HG03520 (cell line): ENCODE results near the gene SPART.
"Not testable (repeated sequence)": the region's sequence is repeated elsewhere in the genome, so short reads cannot be mapped to it uniquely, and the experiment has no call there.

Source experiments
- ATAC-seq: cut with Tn5 transposase; IDR thresholded peaks from one replicate; pipeline ENCODE4 v1.9.1; 2021; ENCODE audit warnings: mild to moderate bottlenecking, moderate library complexity; ENCODE audit not compliant: unreplicated experiment

Gene SPART

DNA sequence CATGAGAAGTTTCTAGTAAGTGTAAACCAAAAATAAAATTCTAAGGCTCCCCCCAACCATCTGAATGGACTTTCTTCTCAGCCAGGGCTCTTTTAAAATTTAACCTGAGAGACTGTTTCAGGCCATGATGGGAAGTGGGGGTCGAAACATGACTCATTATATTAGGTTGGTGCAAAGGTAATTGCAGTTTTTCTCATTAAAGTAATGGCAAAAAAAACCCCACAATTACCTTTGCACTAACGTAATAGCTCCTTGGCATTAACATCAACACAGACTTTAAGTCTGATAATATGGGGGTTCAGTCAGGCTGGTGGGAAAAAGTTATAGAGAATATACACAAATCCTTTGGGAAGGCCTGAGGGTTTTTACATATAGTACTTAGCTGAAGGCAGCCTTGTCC is 9.4 kb upstream of the SPART start:
- no peak for ATAC-seq

DNA sequence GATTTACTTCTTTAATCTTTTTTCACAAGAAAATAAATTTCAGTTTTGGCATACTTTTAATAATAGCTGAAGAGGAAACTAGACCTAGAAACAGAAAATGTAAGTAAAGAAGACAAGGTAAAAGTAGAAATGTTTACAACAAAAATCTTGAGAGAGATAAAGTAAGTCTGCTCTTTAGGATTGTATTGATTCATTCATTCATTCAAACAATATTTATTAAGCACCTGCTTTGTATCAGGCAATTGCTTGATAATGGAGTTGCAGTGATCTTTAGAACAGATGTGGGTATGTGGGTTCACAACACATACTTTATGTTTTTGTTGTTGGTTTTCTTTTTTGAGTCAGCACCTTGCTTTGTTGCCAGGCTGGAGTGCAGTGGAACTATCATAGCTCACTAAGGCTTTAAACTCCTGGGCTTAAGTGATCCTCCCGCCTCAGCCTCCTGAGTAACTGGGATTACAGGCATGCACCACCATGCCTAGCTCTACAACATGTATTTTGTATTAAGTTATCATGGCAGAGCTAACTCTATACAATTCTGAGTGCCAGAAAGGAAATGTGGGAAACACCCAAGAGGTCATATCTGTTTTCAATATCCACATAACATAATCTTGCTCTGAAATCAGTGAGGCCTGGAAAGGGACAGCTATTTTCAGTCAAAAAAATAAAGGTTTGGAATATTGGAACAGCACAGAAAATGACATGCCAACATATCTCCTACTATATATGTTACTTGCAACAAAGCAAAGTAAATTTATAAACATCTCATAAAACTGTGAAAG is 8.8 kb upstream of the SPART start:
- ATAC-seq = no peak

DNA sequence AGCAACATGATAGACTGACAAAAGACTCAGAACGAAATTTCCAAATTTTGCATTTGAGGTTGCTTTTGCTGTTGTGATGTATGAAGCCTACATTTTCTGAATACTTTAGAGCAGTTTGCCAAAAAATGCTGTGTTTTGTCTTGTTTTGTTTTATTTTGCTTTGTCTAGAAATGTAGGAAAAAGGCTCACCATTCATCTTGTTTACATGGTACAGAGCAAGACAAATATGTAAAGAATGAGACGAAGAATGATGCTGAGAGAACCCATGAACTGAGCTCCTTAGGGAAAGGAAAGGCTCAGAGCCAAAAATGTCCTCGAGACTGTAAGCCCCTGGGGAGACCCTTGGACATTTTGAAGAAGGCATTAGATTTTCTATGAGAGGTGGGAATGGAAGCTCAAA is 6.8 kb upstream of the SPART start:
- no peak for ATAC-seq

DNA sequence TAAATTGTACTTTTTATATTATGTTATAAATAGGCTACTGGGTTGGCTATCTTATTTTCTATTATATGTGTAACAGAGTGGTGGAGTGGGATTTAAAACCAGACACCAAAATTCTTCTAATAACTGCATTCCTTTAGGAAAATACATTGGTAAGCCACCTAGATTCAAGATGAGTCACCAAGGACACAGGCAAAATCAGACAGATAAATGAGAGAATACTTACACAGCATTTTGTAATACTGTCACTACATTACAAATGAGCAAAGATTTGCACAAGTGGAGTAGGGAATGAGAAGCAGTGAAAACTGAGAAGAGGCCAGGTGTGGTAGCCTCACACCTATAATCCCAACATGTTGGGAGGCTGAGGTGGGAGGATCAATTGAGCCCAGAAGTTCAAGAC is 6.2 kb upstream of the SPART start:
- ATAC-seq = no peak

DNA sequence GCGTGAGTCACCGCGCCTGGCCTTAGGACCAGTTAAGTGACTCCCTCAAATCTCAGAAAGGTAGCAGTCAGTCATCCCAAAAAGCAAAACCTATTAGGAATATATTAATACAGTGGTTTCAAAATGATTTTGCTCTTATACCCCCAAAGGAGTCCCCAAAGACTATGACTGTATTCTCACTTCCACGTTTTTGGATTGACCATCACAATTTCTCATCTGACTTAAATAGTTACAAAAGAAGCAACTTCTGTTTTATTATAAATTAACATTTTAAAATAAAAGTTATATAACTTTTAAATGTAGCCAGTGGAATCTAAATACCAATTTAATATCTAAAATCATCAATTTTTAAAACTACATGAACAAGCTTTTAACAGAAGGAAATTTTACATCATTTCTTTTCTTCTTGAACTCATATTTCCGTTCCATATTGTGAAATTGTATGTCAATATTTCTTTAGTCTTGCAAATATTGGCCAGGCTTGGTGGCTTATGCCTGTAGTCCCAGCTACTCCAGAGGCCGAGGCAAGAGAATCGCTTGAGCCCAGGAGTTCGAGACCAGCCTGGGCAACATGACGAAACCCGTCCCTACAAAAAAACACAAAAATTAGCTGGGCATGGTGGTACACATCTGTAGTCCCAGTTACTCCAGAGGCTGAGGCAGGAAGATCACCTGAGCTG is 1.5 kb upstream of the SPART start:
- no peak for ATAC-seq

DNA sequence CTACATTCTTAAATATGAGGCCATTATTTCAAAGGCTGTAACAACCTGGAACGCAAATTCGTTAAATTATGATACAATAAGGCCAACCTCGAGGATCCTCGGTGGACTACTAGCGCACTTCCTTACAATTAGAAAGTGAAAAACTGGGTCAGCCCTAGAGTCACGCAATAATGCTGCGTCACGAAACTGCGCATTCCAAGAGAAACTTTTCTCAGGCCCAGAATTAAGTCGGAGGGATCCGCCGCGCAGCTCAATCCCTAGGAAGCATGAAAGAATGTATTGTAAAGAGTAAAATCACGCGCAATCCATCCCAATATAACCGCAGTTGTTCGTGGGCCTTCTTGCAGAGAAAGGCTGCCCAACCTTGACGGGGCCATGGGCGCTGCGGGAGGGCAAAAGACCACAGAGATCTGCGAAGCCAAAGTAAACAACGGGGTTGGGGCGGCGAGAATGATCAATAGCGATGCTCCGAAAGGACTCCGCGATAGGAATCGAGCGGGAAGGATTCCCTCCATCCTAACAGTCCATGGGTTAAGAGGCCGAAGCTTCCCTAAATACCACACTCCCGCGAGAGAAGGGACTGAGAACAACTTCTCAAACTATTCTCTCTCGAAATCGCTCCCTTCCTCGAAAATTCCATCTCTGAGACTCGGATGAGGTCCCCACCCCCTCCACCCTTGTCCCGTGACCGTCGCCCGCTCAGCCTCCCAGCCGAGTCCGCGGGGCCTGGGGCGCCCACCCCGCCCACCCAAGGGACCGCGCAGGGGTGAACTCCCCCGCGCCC is 564 bp downstream of the SPART start:
- no peak for ATAC-seq

DNA sequence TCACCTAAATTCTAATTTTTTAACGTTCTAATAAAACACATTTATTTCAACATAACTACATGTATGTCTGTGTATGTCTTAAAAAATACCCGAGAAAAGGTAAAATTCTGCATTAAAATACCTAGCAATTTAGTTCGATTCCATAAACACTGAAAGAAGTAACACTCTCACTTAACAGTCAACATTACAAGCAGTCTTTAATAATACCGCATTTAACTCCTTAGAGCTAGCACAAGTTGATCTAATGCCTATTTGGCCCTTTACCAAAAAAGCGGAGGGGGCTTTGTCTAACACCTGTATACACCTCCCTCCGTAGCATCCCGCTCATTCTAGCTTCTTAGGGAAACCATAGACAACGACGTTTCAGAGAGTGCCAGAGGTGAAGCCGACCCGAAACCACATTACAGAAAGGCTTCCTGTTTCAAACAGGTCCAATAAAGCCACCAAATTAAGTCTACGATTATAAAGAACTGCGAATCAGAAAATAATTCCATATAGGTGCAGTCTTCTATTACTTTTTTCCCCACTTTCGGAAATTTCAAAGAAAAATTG is 1.2 kb downstream of the SPART start:
- ATAC-seq = no peak

DNA sequence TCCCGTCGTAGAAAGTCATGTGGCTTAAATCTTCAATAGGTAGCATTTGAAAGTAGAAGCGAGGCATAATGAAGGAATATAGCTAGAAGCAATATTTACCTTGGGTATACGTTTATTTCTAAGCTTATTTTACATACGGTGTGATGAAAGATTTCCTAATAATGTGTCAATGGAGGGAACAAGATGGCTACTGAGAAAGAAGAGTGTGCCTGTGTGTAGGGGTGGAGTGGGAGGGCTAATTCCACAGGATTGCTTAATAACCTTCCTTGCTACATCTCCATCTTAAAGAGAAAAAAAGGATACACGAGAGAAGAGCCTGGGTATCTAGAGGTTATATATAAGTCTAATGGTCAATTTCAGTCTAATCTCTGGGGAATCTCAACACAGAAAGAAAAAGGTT is 2.0 kb downstream of the SPART start:
- no peak for ATAC-seq

DNA sequence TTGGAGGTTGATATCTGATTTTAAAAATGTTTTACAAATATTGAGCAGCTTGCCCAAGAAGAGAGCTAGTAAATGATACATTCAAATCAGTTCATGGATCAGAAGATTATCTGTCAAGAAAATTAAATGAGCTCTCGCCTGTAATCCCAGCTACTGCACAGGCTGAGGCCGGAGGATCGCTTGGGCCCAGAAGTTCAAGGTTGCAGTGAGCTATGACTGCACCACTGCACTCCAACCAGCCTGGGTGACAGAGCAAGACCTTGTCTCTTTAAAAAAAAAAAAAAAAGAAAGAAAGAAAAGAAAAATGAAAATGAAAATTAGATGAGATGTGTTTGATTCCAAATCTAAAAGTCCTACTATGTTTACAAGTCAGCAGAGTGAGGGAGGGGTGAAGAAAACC is 2.4 kb downstream of the SPART start:
- no peak for ATAC-seq

DNA sequence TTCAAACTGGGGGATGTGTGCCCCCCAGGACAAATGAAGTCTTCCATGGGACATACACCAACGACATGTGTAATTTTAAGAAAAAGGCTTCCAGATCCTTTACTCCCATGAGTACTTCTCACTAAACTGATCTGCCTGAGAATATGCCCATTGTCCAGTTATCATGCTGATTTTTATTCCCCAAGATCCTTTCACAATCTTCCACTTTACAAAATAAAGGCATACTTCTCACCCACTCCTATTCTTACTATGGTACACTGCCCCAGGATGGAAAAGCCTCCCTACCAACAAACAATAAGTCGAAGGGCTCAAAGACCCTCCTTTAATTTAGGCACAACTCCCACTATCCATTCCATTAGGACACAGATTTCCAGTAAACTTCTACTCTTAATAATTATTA is 3.5 kb downstream of the SPART start:
- ATAC-seq = no peak

DNA sequence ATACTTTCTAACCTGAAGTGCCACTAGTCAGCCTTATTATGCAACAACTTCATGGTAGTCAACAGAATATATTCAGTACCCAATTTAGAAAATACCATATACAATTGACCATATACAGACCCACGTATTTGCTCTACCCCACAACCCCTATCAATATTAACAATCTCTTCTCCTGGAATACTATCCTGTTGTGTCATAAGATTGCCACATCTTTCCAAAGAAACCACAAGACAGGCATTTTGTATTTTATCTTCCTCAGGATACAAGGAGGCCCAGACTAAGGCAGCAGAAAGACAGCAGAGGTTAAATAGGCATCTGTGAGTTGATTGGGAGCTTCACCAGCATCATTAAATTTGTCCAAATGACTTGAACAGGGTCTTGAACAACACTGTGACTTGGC is 4.5 kb downstream of the SPART start:
- ATAC-seq = no peak

DNA sequence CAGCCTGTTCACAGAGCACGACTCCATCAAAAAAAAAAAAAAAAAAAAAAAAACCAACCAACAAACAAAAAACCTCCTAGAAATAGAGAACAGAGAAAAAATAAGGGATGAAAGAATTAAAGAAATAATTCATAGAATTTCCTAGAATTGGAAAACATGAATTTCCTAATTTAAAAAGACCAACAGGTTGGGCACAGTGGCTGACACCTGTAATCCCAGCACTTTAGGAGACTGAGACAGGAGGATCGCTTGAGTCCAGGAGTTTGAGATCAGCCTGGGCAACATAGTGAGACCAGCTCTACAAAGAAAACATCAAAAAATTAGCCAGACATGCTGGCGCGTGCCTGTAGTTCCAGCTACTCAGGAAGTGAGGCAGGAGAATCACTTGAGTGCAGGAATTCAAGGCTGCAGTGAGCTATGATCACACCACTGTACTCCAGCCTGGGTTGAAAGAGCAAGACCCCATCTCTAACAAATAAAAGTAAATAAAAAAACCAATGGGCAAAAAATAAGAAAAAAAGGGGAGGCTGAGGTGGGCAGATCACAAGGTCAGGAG is 6.5 kb downstream of the SPART start:
- no peak for ATAC-seq

DNA sequence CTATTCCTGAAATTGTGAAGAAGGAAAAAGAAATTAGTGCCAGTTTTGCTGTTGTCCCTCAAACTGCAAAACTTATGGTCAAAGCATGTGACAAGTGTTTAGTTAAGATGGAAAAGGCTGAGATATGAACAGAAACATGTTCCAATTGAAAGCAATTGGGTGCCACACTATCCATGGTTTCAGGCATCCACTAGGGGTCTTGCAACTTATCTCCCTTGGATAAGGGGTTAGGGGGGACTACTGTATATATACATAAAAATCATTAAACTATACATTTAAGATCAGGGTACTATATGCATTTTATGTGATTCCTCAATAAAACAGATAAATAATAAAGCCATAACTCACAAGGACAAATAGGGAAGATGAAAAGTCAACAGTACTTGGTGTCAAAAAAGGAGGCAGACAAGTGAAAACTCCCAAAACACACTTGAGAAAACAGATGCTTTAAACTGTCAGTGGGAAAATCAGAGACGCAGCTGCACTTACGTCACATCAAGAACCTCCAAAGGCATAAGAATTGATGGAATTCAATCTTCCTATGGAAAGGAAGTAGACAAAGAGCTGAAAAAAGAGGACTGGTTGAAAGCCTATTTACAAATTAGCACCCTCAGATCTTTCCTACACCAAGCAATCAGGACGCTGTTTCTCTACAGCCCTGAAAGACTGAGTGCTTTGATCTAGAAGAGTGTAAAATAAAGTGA is 8.1 kb downstream of the SPART start:
- no peak for ATAC-seq

DNA sequence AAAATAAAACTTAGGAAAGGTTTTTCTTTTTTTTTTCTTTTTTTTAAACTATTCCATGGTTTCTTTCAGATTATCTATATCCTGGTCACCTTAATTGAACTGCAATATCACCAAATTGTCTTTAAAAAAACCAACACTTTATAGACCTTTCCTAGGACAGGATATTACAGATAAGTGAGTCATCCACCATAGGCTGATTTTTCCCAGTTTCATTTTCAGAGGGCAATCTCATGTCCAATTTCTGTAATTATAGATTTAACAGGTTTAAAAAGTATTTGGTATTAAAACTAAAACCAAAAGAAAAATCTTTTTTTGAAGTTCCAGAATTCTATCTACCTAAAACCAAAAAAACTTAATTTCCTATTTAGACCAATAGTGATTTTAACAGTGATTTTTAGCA is 13.2 kb downstream of the SPART start:
- no peak for ATAC-seq

DNA sequence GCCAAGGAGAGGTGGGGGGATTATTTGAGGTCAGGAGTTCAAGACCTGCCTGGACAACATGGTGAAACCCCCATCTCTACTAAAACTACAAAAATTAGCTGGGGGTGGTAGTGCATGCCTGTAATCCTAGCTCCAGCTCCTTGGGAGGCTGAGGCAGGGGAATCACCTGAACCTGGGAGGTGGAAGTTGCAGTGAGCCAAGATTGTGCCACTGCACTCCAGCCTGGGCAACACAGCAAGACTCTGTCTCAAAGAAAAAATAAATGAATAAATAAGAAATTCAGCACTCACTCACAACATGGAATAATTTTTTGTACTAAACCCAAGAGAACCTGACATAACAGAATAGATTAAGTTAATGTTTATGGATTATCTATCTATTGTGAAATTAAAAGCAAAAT is 13.9 kb downstream of the SPART start:
- not testable (repeated sequence) for ATAC-seq

DNA sequence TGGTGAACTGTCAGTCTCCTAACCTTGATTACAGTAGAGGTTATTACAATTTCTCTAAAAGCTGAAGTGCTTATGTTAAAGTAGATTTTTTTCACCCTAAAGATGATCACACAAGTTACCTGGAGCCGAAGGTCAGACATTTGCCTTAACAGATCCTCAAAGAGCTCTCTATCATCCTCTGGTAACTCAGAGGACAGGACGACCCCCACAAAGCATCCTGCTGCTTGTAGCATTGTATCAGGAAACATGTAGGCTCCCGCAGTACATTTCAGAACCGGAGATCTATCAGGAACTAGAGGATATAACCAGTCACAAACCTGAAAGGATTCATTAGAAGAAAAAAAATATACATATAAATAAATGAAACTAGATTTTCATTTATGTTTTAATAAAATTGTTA is 14.9 kb downstream of the SPART start:
- ATAC-seq = no peak

DNA sequence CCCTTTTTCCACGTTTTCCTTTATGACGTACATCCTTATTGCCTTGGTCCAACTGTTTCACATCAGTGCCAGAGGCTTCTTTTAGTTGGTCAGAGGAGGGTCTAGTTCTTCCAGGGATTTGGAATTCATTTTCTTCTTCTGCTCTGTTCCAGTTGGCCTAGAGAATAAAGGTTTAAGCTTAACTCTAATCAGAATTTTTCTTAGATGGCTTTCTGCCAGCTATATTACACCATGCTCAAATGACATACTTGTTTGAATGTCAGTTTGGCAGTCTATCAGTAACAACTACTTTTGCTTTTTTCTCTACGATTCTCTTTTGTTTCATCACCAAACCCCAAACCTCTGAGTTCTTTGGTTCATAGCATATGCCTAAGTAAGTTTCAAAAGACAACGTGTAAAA is 16.8 kb downstream of the SPART start:
- ATAC-seq = no peak

DNA sequence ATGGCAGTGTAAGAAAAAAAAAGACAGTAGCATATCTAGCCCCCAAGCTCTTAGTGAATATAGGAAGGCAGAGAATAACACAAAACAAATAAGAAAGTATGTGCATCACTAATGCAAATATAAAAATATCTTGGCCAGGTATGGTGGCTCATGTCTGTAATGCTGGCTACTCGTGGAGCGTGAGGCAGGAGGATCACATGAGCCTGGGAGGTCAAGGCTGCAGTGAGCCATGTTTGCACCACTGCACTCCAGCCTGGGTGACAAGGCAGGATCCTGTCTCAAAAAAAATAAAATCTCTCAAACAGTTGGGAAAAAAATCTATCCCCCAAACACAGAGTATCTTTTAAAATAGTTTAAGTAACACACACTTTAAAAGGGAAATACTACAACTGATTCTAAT is 17.4 kb downstream of the SPART start:
- no peak for ATAC-seq

DNA sequence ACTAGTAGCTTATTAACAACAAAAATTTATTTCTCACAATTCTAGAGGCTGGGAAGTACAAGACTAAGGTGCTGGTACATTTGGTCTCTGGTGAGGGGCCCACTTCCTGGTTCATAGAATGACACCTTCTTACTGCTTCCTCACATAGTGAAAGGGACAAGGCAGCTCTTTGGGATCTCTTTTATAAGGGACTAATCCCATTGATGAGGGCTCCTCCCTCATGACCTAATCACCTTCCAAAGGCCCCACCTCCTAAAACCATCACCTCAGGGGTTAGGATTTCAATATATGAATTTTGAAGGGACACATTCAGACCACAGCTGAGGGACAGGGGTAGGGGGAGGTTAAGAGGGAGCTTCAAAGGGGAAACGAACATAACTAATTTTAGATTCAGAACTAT is 20.3 kb downstream of the SPART start:
- ATAC-seq = no peak

DNA sequence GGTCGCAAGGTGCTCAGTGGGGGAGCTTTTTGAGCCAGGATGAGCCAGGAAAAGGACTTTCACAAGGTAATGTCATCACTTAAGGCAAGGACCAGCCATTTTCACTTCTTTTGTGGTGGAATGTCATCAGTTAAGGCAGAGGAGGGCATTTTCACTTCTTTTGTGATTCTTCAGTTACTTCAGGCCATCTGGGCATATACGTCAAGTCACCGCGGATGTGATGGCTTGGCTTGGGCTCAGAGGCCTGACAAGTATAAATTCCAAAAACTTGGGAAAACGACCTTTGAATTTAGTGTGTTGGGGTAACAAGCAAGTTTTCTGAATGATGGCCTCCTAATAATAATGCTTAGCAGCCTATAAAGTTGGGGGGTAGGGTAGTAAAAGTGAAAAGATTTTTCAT is 21.3 kb downstream of the SPART start:
- not testable (repeated sequence) for ATAC-seq
